DMS53 (cell line): ENCODE data around the gene SRPX.
A peak's percentile ranks its signal among the peaks of the same experiment; 100 is the strongest.

Source experiments
- DNase-seq: peaks from one replicate; lab custom pipeline; 2025; lab: John Stamatoyannopoulos, UW

SRPX gene

DNA sequence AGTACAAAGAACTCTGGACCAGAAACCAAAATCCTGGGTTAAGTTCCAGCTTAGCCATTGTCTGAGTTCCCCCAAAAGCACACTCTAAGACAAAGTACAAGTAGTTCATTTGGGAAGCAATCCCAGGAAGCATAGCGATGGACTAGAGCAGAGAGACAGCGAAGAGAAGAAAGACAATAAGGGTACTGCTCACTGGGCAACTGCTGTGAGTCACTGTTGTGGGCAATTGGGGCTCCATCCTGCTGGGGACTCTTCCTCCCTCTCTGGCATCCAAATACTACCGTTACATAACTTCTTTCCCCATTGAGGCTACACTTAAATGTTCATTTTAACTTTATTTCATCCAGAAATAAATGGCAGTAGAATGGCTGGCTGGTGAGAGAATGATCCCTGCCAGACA is 14.1 kb downstream of the SRPX start:
- no peak for DNase-seq

DNA sequence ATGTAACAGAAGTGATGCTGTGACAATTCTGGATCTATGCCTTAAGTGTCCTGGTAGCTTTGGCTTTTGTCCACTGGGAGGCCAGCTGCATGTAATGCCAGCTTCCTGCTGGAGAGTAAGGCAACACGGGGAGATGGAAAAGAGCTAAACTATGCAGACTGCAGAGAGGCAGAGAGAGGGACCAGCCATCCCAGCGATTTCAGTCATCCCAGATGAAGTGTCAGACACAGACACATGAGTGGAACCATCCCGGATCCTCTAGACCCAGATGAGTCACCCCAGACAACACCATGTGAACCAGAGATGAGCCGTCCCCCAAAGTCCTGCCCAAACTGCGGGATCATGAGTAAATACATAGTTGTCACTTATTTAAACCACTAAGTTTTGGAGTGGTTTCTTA is 14.6 kb downstream of the SRPX start:
- DNase-seq, result peak; percentile 3

DNA sequence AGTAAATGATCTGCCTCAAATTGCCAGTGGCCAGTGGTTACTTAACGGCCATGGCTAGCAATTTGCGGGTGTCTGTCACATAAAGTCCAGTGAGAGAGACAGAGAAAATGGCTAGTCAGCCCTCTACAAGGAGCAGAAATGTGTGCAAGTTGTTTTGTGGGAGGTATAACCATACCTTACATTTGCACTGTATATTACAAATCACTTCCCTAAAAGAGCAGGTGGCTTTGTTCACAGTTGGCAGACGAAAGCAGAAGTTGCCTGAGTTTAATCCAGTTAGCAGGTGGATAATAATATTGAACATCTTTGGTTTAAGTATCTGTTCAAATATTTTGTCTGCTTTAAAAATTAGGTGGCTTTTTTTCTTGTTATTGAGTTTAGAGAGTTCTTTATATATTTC is 15.6 kb downstream of the SRPX start:
- DNase-seq, result no peak

DNA sequence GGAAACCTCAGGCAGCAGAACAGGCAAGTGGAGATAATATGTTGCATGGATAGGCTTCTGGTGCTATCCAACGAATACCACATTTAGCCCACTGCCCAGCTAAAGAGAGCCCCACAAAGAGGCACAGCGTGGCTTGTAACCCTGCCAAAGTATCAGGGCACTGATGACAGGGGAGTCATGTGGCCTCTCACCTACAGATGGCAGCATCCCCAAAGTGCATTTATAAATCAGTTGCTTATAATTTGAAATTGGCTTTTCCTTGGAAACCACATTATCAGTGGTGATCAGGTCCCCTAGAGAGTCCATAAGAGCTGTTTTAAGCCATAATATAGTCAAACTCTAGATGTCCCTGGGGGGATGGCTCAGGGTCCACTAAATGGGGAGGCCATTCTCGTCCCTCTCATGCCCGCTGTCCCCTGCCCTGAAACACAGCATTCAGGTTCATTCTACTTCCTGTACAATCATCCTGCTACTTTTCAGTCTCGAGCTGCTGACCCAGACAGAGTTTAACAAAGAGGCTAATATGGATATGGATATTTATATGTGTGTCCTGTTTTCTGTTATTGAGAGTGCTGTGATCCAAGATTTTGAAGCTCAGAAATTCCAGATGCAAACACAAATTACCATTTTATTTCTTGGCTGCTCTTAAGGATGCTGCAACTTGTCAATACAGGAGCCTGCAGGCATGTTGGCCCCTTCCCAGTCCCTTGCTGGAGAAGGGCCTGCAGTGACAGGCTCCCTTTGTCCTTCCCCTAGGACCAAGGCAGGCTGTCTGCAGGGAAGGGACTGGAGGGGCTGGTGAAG is 28.5 kb downstream of the SRPX start:
- DNase-seq, result peak; percentile 56

DNA sequence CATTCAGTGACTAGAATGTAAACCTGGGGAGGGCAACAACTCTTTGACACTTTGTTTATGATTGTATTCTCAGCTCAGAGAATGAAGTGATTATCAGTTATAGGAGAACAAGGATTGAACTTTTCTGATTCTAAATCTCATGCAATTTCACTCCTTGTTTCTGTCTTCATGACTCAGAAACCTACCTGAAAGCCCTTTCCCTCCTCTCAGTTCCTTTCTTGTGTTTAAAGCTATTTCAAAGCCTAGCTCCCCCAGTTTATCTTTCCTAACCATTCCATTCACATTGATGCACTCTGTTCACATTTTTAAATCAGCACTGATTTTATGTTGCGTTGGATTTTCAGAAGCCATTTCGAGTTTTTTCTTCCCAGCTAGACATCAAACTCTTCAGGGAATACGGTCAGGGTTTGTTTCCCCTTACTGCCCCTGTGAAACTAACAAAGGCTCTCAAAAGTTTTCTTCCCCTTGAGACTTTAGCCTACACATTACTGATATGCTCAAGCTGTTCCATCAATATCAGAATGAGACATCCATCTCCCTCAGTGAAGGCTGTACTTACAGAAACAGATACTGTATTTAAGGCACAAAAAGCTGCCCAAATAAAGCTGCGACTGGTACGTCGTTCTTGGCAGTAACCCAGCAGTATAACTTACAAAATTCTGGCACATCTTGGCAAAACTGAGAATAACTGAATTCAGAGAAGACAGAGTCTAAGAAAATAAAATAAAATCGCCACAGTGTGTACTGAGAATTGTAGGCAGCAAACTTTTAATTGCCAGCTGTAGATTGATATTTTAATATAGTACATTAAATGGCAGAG is 31.0 kb downstream of the SRPX start:
- no peak for DNase-seq

DNA sequence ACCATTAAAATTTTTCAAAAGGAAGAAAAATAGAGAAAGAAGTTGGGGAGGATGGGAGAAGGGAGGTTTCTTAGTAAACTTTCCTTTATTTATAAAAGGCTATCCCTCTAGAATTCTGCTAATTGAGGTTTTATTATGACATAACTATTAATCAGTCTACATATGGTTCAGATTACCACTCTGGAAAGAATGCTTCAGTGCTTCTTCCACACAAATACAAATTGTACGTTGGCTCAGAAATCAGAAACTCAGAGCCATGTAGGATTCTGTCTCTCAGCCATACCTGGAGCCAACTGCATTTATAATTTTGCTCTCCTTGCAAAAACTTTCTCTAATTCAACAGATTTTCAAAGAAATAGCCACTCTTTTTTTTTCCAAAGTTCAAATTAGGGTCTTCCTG is 37.1 kb downstream of the SRPX start:
- no peak for DNase-seq

DNA sequence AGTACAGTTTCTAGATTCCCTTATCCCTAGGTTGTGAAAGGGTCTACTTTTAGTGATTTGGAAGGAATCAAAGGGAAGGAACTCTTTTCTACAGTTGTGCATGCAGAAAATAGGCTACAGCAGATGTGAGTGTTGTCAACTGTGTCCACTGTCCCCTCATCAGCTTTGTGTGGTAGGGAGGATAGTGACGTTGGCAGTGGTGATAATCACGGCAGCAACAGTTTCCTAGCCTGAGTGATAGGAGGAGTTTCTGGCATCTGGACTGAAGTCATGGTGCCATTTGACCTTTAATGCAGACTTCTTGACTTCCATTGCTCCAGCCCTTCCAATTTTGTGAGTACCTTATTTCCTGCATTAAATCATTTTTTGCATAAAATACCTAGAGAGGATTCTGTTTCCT is 39.3 kb downstream of the SRPX start:
- no peak for DNase-seq

DNA sequence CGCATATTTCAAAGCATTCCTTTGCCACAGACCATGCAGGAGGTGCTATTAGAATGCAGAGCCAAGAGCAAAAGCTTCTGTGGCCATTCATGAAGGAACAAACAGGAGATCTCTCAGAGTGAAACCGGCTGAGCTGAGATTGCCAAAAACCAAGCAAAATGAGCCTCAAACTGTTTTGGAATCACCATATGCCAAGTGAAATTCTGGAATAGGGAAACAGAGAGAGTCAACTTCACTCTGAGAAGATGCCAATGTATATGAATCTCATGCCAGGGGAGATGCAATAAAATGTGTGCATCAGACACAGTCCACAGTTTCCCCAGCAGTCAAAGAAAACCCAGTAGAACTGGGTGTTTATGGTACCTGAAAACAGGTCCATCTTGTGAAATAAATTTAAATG is 42.3 kb downstream of the SRPX start:
- no peak for DNase-seq

DNA sequence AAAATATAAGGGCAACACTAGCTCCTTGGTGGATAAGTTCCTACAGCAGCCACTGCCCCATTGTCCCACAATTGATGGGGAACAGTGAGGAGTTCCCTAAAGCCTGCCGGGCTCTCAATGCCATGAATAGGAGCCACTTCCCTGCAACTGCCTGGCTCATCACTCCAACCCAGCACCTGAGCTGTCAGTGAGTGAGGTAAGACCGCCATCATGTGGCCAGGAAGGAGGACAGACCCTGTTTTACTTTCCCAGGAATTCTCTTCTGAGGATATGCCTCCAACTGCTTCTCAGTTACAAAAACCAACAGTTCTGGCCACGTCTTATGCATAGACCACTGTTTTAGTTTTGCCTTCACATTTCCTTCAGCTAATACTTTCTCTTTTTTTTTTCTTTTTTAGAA is 45.5 kb downstream of the SRPX start:
- DNase-seq, result peak; percentile 82

DNA sequence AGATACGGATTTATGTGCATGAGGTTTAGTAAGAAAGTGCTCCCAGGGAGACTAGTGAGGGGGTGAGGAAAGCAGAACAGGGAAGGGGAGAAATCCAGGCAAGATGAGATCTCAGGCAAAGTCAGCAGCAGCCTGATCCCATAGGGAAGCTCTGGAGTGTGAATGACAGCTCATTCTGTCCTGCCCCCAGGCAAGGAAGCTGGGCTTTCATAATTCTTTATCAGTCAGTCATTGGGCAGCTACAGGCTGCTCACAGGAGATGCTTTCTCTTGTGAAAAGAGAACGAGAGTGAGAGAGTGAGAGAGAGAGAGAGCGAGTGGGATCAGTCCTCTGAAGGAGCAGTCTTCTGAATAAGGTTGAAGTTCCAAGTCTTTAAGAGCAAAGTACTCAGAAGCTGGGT is 48.1 kb downstream of the SRPX start:
- no peak for DNase-seq

DNA sequence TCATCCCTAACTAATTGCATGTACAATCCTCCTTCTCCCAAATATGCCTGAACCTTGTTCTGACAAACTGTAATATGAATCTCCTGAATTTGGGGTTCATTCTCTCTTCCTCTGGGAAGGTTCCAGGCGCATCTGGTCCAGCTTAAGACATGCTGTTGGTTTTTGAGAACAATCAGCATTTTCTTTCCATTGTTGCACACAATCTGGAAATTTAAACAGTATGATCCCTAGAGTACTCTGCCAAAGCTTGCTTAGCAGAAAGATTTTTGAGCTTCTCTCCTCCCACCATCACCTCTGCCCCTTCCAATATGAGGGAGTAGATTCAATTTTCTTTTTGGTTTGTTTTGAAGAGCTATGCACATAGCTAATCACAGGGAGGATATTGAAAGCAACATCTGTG is 50.1 kb downstream of the SRPX start:
- no peak for DNase-seq

DNA sequence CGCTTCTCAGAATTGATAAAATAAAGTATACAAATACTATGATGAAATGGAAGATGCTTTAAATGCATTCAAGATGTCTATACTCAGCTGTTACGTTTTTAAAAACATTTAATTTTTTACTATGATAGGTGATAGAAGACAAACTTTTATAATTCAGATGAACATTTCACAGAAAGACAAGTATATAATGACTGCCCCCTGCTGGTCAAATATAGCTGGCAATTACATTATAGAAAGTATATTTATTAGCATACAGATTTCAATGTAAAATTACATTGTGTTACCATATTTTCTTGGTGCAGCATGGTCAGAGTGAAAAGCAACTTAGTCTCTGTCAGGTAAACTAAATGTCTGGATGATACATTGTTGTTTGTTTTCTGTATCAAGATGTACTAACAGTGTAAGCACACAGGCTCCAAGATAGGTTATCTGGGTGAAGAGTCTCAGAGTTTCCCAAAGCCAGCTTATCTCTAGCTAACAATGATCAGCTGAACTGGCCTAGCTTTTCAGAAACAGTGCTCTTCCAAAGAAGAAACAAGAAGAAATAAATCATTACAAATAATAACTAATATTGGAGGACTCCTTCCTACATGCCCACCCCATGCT is 54.1 kb downstream of the SRPX start:
- peak; percentile 61 for DNase-seq

DNA sequence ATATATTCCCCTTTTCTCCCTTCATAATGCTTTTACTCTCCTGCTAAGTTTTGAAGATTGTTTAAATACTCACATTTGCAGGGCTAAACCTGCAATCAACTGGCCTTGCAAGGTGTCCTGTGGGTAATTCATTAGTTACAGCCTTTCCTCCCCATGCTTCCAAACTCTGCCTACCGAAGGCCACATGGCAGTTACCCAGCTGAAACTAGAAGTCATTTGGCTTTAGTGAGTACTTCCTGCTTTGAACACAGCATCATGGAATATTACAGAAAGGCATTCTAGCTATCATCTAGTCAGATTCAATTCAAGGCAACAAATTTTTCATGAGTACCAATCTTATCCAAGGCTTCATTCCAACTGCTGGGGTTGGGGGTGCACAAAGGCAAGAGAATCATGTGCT is 55.6 kb downstream of the SRPX start:
- peak; percentile 1 for DNase-seq

DNA sequence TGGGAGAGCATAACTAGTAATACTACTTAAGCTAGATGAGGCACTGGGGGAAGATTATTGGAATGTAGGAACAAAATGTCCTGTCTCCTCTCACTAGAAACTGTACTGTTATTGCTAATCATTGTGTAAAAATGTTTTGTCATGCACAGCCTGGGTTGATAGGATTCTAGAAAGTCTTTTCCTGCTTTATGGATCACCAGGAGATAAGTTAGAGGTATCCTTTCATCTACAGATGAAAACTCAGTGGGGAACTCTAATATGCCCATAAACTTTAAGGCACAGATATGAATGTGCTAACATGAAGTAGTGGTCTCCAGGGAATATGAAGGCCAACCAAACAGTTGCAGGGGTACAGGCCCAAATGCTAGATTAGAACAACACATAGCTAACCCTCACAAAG is 57.5 kb downstream of the SRPX start:
- no peak for DNase-seq

DNA sequence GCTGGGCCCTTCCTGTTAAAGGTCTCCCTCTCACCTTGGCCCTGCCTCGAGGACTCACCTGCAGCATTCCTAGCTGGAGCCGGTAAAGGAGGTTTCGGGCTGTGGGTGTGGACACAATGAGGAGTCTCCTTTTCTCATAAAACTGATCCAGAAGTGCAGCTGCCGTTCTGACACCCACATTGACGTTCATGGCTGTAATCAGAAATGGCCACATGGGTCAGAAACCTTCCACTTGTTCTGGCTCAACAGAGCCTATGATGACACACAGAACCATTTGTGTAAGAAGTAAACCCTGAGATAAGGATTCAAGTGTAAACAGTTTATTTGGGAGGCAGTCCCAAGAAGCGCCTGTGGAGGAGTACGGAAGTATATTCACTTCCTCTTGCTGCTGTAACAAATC is 63.8 kb downstream of the SRPX start:
- DNase-seq, result no peak

DNA sequence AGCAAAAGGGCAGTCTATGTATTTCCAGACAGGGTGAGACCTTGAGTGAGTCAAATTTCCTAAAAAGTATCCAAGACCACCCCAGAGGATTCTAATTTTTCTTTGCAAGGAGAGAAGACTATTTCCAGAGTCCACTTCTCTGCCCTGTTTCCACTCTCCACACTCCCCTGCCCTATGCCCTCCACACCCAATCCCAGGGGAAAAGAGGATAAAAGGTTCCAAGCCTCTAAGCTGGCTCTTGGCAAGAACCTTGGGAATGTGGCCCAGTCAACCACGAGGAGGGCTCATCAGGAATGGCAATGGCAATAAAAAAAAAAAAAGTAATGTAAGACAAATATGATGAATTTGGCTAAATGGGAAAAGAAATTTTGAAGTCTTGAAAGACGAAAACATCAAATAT is 65.9 kb downstream of the SRPX start:
- DNase-seq, result no peak

DNA sequence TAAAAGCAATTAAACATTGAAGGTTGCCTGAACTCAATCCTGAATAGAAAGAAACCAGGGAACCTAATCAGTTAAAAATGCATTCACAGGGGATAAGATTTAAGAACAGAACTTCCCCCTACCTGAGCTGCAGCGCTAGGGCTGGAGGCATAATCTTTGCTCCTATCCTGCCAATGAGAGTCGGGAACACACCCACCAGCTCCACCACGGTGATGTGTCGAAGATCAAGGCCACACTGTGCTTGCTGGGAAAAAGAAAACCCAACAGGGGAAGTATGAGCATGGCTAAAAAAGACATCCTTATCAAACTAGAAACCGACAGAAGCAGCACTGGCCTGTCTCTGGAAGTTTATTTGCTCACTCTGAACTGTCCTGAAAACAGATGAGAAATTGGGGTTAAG is 66.3 kb downstream of the SRPX start:
- DNase-seq, result no peak

DNA sequence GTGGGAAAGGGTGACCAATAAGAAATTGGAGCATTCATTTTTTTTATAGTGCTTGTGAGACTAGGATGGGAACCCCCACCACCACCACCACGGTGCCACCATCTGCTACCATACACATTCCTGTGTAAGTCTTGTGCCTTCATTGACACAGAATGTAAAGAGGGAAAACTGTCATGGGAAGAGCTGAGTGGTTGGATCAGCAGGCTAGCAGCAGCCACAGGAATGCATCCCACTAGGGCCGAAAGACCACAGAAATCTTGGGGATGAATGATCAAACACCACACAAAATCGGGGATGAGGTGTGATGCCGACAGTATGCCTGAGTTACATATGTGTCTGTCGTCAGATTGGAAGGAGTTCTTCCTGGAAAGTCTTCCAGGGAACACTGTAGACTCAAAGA is 69.2 kb downstream of the SRPX start:
- no peak for DNase-seq

DNA sequence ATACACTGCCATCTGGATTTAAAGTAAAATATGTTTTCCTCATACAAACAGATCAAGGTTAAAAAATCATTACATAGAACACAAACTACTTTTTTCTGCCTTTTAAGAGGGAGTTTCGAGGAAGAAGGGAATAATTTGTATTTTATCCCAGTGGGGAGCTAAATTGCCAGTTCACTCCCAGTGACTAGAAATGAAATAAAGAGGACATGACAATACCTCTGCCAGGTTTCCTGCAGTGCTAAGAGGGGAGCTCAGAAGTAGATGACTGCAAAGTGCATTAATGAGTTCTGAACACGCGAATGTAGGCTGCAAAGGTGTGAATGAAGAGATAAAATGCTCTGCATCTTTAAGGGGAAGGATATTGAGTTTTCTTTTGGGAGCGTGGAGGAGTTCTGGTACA is 69.7 kb downstream of the SRPX start:
- DNase-seq, result no peak

DNA sequence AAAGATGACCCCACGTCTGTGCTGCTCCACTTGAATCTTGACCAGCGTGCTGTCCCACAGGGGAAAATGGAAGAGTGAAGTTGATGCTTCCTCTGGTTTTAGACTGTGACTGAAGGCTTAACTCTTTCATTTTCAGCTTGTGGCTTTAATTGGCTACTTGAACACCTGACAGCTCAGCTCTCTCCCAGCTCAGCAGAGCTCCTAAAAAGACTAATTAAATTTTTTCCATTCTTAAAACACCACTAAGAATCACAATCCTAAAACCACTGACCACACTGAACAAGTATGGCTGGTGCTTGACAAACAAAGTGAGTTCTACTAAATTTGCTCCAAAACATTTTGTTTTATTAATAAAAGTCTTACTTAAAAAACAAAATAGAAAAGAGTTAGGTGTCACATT is 71.7 kb downstream of the SRPX start:
- DNase-seq, result no peak

DNA sequence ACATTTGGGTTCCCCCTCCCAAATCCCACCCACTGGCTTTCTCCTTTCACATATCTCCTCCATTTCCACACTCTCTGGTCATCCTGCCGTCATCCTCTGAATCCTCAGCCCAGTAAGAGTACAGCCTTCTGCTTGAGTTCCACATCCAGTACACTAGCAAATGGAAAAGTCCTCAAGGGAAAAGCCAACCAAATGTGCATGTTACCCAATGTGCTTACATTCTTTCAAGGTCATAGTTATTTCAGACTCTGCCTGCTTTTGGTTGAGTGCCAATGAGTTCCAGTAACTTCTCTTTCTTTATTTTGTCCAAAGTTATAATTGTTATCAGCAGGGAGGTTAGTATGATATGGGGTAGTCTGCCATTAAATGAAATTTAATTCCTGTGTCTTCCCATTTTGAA is 78.1 kb downstream of the SRPX start:
- no peak for DNase-seq

DNA sequence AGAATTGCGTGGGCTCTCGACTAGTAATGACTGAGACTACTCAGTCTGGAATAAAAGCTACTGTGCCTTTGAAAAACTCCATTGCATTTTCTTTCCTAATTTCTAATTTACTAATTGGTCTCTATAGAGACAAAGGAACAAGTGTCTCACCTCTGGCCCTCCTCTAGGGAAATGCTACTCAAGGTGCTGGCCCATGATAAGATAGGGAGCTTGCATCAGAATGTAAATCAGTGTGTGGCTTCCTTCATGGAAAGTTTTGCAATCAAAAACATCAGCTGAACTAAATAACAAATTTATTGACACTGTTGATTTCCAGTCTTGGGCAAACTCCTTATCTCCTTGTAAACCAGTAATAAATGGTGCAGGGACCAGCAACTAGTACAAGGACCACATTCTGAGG is 81.8 kb downstream of the SRPX start:
- DNase-seq, result no peak
